B cell (primary cell): ENCODE results near the gene EXOC3.

Experiments used
- CTCF ChIP-seq: fragments of 200-600 bp; IDR thresholded peaks from one replicate; pipeline ENCODE4 v1.8.0; 2022; ENCODE audit warnings: antibody characterized with exemption, mild to moderate bottlenecking
- EZH2 ChIP-seq: IDR thresholded peaks from 2 replicates; pipeline ENCODE4 v1.6.1; 2012; ENCODE audit warnings: borderline replicate concordance, low read depth, mild to moderate bottlenecking, moderate library complexity, low read length; ENCODE audit not compliant: insufficient read depth, poor library complexity, severe bottlenecking

DNA sequence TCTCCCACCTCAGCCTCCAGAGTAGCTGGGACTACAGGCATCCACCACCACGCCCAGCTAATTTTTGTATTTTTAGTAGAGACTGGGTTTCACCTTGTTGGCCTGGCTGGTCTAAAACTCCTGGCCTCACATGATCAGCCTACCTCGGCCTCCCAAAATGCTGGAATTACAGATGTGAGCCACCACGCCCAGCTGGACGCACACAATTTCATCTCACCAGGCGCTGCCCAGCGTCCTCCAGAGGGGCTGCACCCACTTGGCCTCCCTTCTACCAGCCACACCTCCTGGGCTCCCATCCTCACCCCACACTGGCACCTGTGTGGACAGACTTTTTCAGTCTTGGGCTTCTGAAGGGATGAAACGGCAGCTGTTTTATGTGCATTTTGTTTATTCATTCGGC, 3.8 kb upstream of the EXOC3 start:
- TF ChIP-seq CTCF, result no peak
- TF ChIP-seq EZH2, result no peak
